ENCODE measurements around the gene SIK3. TPM values are rescaled to one million over a fixed set of nuclear protein-coding genes. Genes with fewer than 3 reads are reported as not detected.
A peak's percentile ranks its signal among the peaks of the same experiment; 100 is the strongest.

Gene SIK3
- total and polyA plus RNA-seq, 2 donors (not counting 3 experiments of a cell fraction or from before 2014, with no cell fraction given): 10.3 to 21.3 TPM

DNA sequence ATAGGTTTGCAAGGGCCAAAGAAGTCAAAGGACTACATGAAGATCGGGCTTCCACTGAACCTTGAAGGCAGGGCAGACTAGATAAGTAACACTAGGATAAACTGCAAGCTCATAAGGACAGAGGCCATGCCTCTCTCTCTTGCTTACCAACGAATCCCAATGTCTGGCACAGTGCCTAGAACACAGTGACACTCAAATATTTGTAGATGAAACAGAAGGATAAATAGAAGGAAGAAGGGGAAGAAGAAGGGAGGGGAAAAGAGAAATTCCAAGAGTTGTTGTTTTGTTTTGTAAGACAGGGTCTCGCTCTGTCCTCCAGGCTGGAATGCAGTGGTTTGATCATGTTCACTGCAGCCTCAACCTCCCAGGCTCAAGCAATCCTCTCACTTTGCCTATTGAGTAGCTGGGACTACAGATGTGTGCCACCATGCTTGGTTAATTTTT, 26.9 kb downstream of the SIK3 start:
- ChIA-PET CTCF (no interaction called here), POLR2A (no interaction called here)
- Histone ChIP-seq H3K9me1 (replicated peaks; ENCODE audit: control insufficient read depth, extremely low read depth, insufficient read depth, low read length) (no peaks in the 10 kb centered on the region), H3K9ac (replicated peaks; ENCODE audit: extremely low read depth, insufficient read depth, low read length) (no peak overlapping the region), H3K4me2 (ENCODE audit: insufficient read depth, low read length) (peak overlapping the region; percentile 31), H3K27me3 (ENCODE audit: control insufficient read depth in 2 of 2, insufficient read depth in 2 of 2, low read length in 2 of 2) (no peaks in the 10 kb centered on the region), H3K36me3 (ENCODE audit: control insufficient read depth in 2 of 2, extremely low read depth in 1 of 2, insufficient read depth in 2 of 2, low read length in 2 of 2) (no peaks in the 10 kb centered on the region), H2AFZ (ENCODE audit: low read depth, low read length) (no peak overlapping the region), H4K20me1 (replicated peaks; ENCODE audit: control insufficient read depth, extremely low read depth, insufficient read depth, low read length) (peaks cover 2% of the 10 kb centered on the region), H3K9me3 (replicated peaks; ENCODE audit: control insufficient read depth, insufficient read depth, low read length) (no peaks in the 10 kb centered on the region), H3K4me1 (ENCODE audit: control insufficient read depth, extremely low read depth, insufficient read depth, low read length) (peaks cover 31% of the 10 kb centered on the region), H3K27ac (ENCODE audit: insufficient read depth, low read depth, low read length) (no peak overlapping the region), H3K79me2 (ENCODE audit: control insufficient read depth, insufficient read depth, low read length) (no peaks in the 10 kb centered on the region), H3K4me3 (replicated peaks in 1 of 3; ENCODE audit: insufficient read depth in 1 of 3, low read depth in 1 of 3, low read length in 3 of 3) (no peak overlapping the region)
- dilution Hi-C loops (cut with MboI; ENCODE audit: extremely low pct_ligation_motif_present, low sequenced_read_pairs) (no loop called here), intact Hi-C loops (cut with micrococcal nuclease) (no loop called here)
- no TSS peak for BruUV-seq (replicated peaks)
- TF ChIP-seq GATA2 (IDR thresholded peaks at IDR 0.05; ENCODE audit: insufficient read depth, insufficient read length, low read depth, low read length) (no peak), EZH2 (IDR thresholded peaks at IDR 0.05; ENCODE audit: borderline replicate concordance, low read depth, low read length, severe bottlenecking) (no peak), FOS (IDR thresholded peaks at IDR 0.05; ENCODE audit: borderline replicate concordance, insufficient read depth, low read length) (no peak), MYC (IDR thresholded peaks at IDR 0.05; ENCODE audit: low read depth, low read length) (no peak), JUN (IDR thresholded peaks at IDR 0.05; ENCODE audit: borderline replicate concordance, insufficient read depth, insufficient read length, low read depth) (no peak), POLR2AphosphoS5 (IDR thresholded peaks at IDR 0.05; ENCODE audit: insufficient read depth, low read depth, low read length) (no peak), POLR2A (IDR thresholded peaks at IDR 0.05; ENCODE audit: low read depth, low read length) (no peak)
- TF ChIP-seq, protein P1, sequence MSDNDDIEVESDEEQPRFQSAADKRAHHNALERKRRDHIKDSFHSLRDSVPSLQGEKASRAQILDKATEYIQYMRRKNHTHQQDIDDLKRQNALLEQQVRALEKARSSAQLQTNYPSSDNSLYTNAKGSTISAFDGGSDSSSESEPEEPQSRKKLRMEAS (IDR thresholded peaks at IDR 0.05; ENCODE audit: insufficient read depth, insufficient read length): no peak
- TF ChIP-seq, protein P2, sequence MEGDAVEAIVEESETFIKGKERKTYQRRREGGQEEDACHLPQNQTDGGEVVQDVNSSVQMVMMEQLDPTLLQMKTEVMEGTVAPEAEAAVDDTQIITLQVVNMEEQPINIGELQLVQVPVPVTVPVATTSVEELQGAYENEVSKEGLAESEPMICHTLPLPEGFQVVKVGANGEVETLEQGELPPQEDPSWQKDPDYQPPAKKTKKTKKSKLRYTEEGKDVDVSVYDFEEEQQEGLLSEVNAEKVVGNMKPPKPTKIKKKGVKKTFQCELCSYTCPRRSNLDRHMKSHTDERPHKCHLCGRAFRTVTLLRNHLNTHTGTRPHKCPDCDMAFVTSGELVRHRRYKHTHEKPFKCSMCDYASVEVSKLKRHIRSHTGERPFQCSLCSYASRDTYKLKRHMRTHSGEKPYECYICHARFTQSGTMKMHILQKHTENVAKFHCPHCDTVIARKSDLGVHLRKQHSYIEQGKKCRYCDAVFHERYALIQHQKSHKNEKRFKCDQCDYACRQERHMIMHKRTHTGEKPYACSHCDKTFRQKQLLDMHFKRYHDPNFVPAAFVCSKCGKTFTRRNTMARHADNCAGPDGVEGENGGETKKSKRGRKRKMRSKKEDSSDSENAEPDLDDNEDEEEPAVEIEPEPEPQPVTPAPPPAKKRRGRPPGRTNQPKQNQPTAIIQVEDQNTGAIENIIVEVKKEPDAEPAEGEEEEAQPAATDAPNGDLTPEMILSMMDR (IDR thresholded peaks at IDR 0.05; ENCODE audit: extremely low read depth in 1 of 2, insufficient read depth in 1 of 2, low read depth in 1 of 2, low read length in 2 of 2): no peak
- DNase-seq (ENCODE audit: low read depth, low spot score) (peak; percentile 38), FAIRE-seq (no peak)

Data from endothelial cell of umbilical vein (primary cell).